ENCODE measurements around the gene GIPC1.
A peak's percentile ranks its signal among the peaks of the same experiment; 100 is the strongest.
"Not testable (repeated sequence)": the region's sequence is repeated elsewhere in the genome, so short reads cannot be mapped to it uniquely, and the experiment has no call there.

The GIPC1 gene

GRCh38 chr19:14496029-14496833, at the start of gene GIPC1:
GIPC1 (minus strand) TSS chr19:14496127; CDS start chr19:14482976, 13,151 bp downstream.
- peak; percentile 99 for DNase-seq

- DNase-seq, result no peak
These were observed 49.8 kb upstream of the GIPC1 start for GRCh38 chr19:14545716-14546082.

- no peak for DNase-seq
These were observed 49.2 kb upstream of the GIPC1 start for GRCh38 chr19:14544977-14545715.

- no peak for DNase-seq
These were observed 48.1 kb upstream of the GIPC1 start for GRCh38 chr19:14544047-14544446.

- peak; percentile 34 for DNase-seq
These were observed 46.9 kb upstream of the GIPC1 start for GRCh38 chr19:14542711-14543328.

GRCh38 chr19:14541979-14542378, 46.1 kb upstream of the GIPC1 start:
- not testable (repeated sequence) for DNase-seq

- no peak for DNase-seq
These were observed 45.0 kb upstream of the GIPC1 start for GRCh38 chr19:14540741-14541525.

GRCh38 chr19:14536926-14537692, 41.2 kb upstream of the GIPC1 start:
- peak; percentile 33 for DNase-seq

- DNase-seq, result no peak
These were observed 37.5 kb upstream of the GIPC1 start for GRCh38 chr19:14533450-14533849.

- DNase-seq, result no peak
These were observed 34.6 kb upstream of the GIPC1 start for GRCh38 chr19:14530506-14530905.

GRCh38 chr19:14530005-14530348, 34.0 kb upstream of the GIPC1 start:
- peak; percentile 30 for DNase-seq

GRCh38 chr19:14529254-14530004, 33.5 kb upstream of the GIPC1 start, which contains the start of gene TECR:
TECR (plus strand) TSS chr19:14529594; CDS start chr19:14529697, 103 bp downstream.
- peak; percentile 100 for DNase-seq

- DNase-seq, result no peak
These were observed 32.7 kb upstream of the GIPC1 start for GRCh38 chr19:14528419-14529253.

GRCh38 chr19:14526423-14526822, 30.5 kb upstream of the GIPC1 start:
- no peak for DNase-seq

- no peak for DNase-seq
These were observed 29.8 kb upstream of the GIPC1 start for GRCh38 chr19:14525729-14526128.

- no peak for DNase-seq
These were observed 24.6 kb upstream of the GIPC1 start for GRCh38 chr19:14520543-14520942.

- peak; percentile 78 for DNase-seq
These were observed 24.0 kb upstream of the GIPC1 start for GRCh38 chr19:14519860-14520407.

GRCh38 chr19:14519245-14519859, 23.4 kb upstream of the GIPC1 start:
- no peak for DNase-seq

GRCh38 chr19:14517840-14518505, 22.0 kb upstream of the GIPC1 start, which contains the start of gene DNAJB1:
DNAJB1 (minus strand) TSS chr19:14518397; CDS start chr19:14518349, 48 bp downstream.
- peak; percentile 76 for DNase-seq
